ENCODE data around the gene ITPKB. TPM values are rescaled to one million over a fixed set of nuclear protein-coding genes. Genes with fewer than 3 reads are reported as not detected.

ITPKB gene
- total RNA-seq, 1 experiment from 2014 or later, result 17.7 TPM

- H3K9me2 ChIP-seq (replicated peaks; ENCODE audit: low read length), result no peaks in the 10 kb centered on the region
- no peaks in the 10 kb centered on the region for H3F3A ChIP-seq (ENCODE audit: low read length, unreplicated experiment)
- POLR2A ChIA-PET (ENCODE audit: unreplicated experiment), result no interaction called here
- CTCF ChIA-PET, result no interaction called here
- H3K9ac ChIP-seq (ENCODE audit: low read length), result no peak overlapping the region
- intact Hi-C loops (cut with micrococcal nuclease), result no loop called here
- H4K20me1 ChIP-seq (ENCODE audit: low read length), result no peaks in the 10 kb centered on the region
- H3K4me1 ChIP-seq (ENCODE audit: insufficient read depth, low read length), result no peaks in the 10 kb centered on the region
- BruUV-seq (replicated peaks), result no TSS peak
- H3K4me2 ChIP-seq (ENCODE audit: low read length), result no peak overlapping the region
- H3K27ac ChIP-seq (ENCODE audit: low read length), result no peak overlapping the region
- DNase-seq, result no peak
- TF ChIP-seq CTCF (conservative IDR thresholded peaks at IDR 0.05; ENCODE audit: low read depth, low read length) (no peak), EZH2 (IDR thresholded peaks at IDR 0.05; ENCODE audit: low read length, unreplicated experiment) (no peak), EZH2phosphoT487 (IDR thresholded peaks at IDR 0.05; ENCODE audit: borderline replicate concordance, low read length) (no peak)
- no peaks in the 10 kb centered on the region for H3K27me3 ChIP-seq (ENCODE audit: low read length)
- no peaks in the 10 kb centered on the region for H3K9me3 ChIP-seq (ENCODE audit: low read length)
- H2AFZ ChIP-seq (ENCODE audit: low read length), result no peak overlapping the region
- H3K4me3 ChIP-seq (ENCODE audit: low read length), result no peak overlapping the region
- no peak for ATAC-seq
- H3K79me2 ChIP-seq (ENCODE audit: low read length), result no peaks in the 10 kb centered on the region
- H3K36me3 ChIP-seq (ENCODE audit: low read depth, low read length), result no peaks in the 10 kb centered on the region
These were observed 128.4 kb downstream of the ITPKB start for GRCh38 chr1:226610671-226611070.

DNA sequence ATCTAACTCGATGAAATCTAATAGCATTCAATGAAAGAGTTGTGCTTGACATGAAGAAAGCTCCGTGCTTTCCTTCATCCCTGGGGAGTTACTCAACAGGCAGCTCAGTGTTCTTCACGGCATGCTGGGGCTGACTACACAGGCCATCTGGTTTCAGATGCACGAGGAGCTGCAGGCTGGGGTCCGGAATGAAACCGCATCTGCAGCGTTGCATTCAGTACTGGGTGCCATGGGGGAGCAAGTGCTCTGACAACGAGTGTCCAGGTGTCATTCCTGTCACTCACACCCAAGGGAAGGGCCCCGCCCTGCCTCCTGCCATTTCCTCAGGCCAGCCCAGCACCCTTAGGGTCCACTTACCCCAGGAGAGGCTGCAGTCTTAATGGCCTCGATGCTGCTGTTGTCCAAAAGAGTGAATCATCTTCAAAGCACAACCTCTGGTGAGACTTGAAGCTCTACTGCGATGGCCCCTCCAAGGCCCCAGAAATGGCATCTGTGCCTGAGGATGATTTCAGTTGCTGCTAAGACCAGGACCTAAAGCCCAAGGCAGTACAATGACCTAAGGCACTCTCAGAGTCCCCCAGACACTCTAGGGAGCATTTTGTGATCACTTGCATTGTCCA is 129.1 kb downstream of the ITPKB start:
- Histone ChIP-seq H3K27me3 (ENCODE audit: low read length) (no peaks in the 10 kb centered on the region), H4K20me1 (ENCODE audit: low read length) (no peaks in the 10 kb centered on the region), H3K79me2 (ENCODE audit: low read length) (no peaks in the 10 kb centered on the region), H3K9me2 (replicated peaks; ENCODE audit: low read length) (no peaks in the 10 kb centered on the region), H3K4me2 (ENCODE audit: low read length) (no peak overlapping the region), H3K4me3 (ENCODE audit: low read length) (no peak overlapping the region), H3K9ac (ENCODE audit: low read length) (no peak overlapping the region), H3K9me3 (ENCODE audit: low read length) (no peaks in the 10 kb centered on the region), H2AFZ (ENCODE audit: low read length) (no peak overlapping the region), H3K27ac (ENCODE audit: low read length) (no peak overlapping the region), H3K4me1 (ENCODE audit: insufficient read depth, low read length) (no peaks in the 10 kb centered on the region), H3K36me3 (ENCODE audit: low read depth, low read length) (no peaks in the 10 kb centered on the region), H3F3A (ENCODE audit: low read length, unreplicated experiment) (no peaks in the 10 kb centered on the region)
- intact Hi-C loops (cut with micrococcal nuclease), result no loop called here
- no peak for DNase-seq
- ChIA-PET POLR2A (ENCODE audit: unreplicated experiment) (no interaction called here), CTCF (interaction anchor here (2.0 kb wide), 1 partner anchor 62 kb away, joined by 12 read pairs; no protein-coding TSS in a partner anchor)
- no peak for ATAC-seq
- no TSS peak for BruUV-seq (replicated peaks)
- no peak for TF ChIP-seq EZH2 (IDR thresholded peaks at IDR 0.05; ENCODE audit: low read length, unreplicated experiment)
- TF ChIP-seq EZH2phosphoT487 (IDR thresholded peaks at IDR 0.05; ENCODE audit: borderline replicate concordance, low read length), result no peak
- TF ChIP-seq CTCF (conservative IDR thresholded peaks at IDR 0.05; ENCODE audit: low read depth, low read length), result no peak

DNA sequence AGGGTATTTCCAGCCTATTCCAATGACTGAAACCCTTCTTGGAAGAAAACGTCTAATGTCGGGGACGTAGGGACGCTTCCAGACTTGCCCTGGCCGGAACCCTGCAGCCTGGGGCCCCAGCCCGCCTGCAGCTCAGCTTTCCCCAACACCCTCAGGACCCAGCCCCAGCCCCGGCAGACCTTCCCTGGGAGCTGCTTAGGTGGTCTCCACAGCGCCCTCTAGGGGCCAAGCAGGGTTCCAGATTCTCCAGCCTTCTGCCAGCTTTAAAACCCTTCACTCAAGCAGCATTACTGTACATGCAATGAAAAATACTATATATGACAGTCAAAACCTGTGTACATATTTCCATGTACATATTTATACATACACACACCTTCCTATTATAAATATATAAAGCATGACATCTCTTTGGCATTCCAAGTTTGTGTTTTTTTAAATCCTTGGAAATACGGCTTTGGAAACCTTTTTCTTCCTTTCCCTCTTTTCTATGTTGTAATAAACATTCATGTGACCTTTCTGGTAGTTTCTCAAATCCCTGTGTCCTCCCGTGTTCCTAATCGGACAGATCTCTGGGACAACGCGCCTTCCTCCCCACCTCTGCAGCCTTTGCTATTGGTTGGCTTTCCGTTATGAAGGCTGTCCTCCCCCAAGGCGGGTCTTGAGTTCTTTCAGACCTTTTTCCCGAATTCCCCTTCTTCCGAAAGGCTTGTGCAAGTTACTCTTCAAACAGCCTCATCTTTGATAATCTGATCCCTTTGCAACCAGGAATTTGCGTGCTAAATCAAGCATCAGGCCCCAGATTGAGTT is 130.2 kb downstream of the ITPKB start:
- ATAC-seq (peak; percentile 83), DNase-seq (peak; percentile 86)
- H3K27ac ChIP-seq (ENCODE audit: low read length), result no peak overlapping the region
- no peaks in the 10 kb centered on the region for H3K36me3 ChIP-seq (ENCODE audit: low read depth, low read length)
- no peak overlapping the region for H3K4me3 ChIP-seq (ENCODE audit: low read length)
- no peaks in the 10 kb centered on the region for H3K79me2 ChIP-seq (ENCODE audit: low read length)
- H3K9me3 ChIP-seq (ENCODE audit: low read length), result no peaks in the 10 kb centered on the region
- no peak overlapping the region for H3K9ac ChIP-seq (ENCODE audit: low read length)
- POLR2A ChIA-PET (ENCODE audit: unreplicated experiment), result no interaction called here
- TF ChIP-seq EZH2phosphoT487 (IDR thresholded peaks at IDR 0.05; ENCODE audit: borderline replicate concordance, low read length), result no peak
- TF ChIP-seq CTCF (conservative IDR thresholded peaks at IDR 0.05; ENCODE audit: low read depth, low read length), result peak; percentile 99
- no peak for TF ChIP-seq EZH2 (IDR thresholded peaks at IDR 0.05; ENCODE audit: low read length, unreplicated experiment)
- no peaks in the 10 kb centered on the region for H4K20me1 ChIP-seq (ENCODE audit: low read length)
- no peak overlapping the region for H2AFZ ChIP-seq (ENCODE audit: low read length)
- no peaks in the 10 kb centered on the region for H3K9me2 ChIP-seq (replicated peaks; ENCODE audit: low read length)
- intact Hi-C loops (cut with micrococcal nuclease), result loop anchor here (1.0 kb wide), 2 partner anchors 62 to 185 kb away; no protein-coding TSS in a partner anchor
- H3K4me1 ChIP-seq (ENCODE audit: insufficient read depth, low read length), result no peaks in the 10 kb centered on the region
- CTCF ChIA-PET, result interaction anchor here (0.5 to 2.0 kb wide), 6 partner anchors 9 to 201 kb away, joined by 3 to 12 read pairs (median 4); partner anchors contain the start of gene PARP1
- BruUV-seq (replicated peaks), result no TSS peak
- H3K27me3 ChIP-seq (ENCODE audit: low read length), result no peaks in the 10 kb centered on the region
- no peaks in the 10 kb centered on the region for H3F3A ChIP-seq (ENCODE audit: low read length, unreplicated experiment)
- H3K4me2 ChIP-seq (ENCODE audit: low read length), result no peak overlapping the region

Measured in PC-3 (cell line).